Ramos (cell line): ENCODE results near the gene TNS2.
"Not testable (repeated sequence)": the region's sequence is repeated elsewhere in the genome, so short reads cannot be mapped to it uniquely, and the experiment has no call there.

Experiments
- in situ Hi-C: fragments of 300-500 bp; cut with MboI; formaldehyde crosslinking; loops from one replicate; pipeline ENCODE4 v1.14.3; 2022; ENCODE audit warnings: low sequenced_read_pairs; ENCODE audit not compliant: unreplicated experiment

TNS2 gene, protein sequence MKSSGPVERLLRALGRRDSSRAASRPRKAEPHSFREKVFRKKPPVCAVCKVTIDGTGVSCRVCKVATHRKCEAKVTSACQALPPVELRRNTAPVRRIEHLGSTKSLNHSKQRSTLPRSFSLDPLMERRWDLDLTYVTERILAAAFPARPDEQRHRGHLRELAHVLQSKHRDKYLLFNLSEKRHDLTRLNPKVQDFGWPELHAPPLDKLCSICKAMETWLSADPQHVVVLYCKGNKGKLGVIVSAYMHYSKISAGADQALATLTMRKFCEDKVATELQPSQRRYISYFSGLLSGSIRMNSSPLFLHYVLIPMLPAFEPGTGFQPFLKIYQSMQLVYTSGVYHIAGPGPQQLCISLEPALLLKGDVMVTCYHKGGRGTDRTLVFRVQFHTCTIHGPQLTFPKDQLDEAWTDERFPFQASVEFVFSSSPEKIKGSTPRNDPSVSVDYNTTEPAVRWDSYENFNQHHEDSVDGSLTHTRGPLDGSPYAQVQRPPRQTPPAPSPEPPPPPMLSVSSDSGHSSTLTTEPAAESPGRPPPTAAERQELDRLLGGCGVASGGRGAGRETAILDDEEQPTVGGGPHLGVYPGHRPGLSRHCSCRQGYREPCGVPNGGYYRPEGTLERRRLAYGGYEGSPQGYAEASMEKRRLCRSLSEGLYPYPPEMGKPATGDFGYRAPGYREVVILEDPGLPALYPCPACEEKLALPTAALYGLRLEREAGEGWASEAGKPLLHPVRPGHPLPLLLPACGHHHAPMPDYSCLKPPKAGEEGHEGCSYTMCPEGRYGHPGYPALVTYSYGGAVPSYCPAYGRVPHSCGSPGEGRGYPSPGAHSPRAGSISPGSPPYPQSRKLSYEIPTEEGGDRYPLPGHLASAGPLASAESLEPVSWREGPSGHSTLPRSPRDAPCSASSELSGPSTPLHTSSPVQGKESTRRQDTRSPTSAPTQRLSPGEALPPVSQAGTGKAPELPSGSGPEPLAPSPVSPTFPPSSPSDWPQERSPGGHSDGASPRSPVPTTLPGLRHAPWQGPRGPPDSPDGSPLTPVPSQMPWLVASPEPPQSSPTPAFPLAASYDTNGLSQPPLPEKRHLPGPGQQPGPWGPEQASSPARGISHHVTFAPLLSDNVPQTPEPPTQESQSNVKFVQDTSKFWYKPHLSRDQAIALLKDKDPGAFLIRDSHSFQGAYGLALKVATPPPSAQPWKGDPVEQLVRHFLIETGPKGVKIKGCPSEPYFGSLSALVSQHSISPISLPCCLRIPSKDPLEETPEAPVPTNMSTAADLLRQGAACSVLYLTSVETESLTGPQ (N-terminal part only)

DNA sequence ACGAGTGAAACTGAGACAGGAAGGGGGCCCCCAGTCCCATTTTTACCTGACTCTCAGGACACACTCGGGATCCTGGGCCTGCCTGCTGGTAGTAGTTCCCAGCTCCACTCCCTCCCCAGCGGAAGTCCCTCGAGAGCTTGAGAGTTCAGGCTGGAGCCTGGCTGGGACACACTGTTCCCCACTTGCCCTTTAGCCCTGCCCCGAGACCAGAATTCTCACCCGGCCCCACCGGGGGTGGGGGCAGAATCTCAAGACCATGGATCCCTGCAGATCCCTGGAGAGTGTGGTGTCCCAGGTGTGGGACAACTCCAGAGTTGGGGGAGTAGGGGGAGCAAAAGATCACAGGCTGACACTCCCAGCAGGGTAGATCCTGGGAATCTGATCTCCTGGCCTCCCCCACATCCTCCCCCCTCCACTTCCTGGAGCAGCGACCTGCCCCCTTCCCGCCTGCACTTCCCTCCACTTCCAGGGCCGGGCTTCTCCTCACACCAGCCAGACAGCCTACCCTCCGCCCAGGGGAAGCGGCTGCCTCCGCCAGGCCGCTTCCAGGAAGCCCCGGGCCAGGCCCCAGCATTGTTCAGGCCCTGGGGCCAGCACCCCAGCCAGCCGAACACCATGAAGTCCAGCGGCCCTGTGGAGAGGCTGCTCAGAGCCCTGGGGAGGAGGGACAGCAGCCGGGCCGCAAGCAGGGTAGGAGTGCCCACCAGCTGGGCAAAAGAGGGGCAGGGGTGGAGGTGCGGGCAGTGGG lies at the start of gene TNS2:
TNS2 (plus strand) TSS at position 495 of the 748 bp plus-strand sequence; CDS start at position 616, 121 bp downstream.
- in situ Hi-C loops, result no loop called here

DNA sequence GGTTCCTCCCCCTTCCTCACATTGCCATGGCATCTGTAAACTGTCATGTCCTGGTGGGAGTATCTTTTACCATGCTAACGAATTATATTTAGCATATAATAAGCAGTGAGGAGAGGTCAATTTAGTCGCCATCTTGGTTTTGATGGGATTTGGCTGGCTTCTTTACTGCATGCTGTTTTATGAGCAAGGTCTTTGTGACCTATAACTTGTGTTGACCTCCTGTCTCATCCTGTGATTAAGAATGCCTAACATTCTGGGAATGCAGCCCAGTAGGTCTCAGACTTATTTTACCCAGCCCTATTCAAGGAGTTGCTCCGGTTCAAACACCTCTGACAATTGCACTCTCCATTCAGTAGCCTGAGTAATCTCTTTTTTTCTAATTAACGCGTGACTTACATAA lies 45.7 kb upstream of the TNS2 start:
- in situ Hi-C loops, result no loop called here

DNA sequence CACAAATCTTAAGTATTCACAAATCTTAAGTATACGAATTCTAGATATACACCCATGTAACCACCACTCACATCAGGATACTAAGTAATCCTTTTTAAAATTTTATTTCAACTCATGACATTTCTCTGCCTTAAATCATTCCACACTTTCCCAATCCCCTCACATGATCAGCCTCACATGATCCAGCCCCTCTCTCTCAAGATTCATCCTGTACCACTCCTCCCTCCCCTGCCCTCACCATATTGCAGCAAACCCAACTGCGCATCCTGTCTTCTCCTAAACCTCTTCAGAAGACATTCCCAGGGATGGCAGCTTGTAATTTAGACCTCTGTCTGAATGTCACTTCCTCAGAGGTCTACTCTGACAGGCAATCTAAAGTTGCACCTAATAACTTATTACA lies 45.3 kb upstream of the TNS2 start:
- in situ Hi-C loops, result no loop called here

DNA sequence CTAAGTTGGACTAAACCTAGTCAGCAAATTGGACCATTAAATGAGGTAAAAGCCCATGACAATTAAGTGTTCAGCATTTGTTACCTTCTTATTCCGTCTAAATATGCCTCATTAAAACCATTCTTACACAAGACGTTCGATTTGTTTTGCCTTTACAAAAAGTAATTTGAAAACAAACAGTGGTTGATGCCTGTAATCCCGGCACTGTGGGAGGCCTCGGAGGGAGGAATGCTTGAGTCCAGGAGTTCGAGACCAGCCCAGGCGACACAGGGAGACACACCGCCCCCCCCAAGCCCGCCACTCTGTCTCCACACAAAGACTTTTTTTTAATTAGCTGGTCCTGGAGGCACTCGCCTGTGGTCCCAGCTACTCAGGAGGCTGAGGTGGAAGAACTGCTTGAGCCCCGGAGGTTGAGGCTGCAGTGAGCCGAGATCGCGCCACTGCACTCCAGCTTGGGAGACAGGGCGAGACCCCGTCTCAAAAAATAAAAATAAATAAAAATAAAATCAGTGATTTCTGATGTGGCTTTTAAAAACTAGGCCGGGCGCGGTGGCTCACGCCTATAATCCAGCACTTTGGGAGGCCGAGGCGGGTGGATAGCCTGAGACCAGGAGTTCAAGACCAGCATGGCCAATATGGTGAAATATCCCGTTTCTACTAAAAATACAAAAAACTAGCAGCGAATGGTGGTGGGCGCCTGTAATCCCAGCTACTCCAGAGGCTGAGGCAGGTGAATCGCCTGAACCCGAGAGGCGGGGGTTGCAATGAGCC lies 44.5 kb upstream of the TNS2 start:
- in situ Hi-C loops, result no loop called here

DNA sequence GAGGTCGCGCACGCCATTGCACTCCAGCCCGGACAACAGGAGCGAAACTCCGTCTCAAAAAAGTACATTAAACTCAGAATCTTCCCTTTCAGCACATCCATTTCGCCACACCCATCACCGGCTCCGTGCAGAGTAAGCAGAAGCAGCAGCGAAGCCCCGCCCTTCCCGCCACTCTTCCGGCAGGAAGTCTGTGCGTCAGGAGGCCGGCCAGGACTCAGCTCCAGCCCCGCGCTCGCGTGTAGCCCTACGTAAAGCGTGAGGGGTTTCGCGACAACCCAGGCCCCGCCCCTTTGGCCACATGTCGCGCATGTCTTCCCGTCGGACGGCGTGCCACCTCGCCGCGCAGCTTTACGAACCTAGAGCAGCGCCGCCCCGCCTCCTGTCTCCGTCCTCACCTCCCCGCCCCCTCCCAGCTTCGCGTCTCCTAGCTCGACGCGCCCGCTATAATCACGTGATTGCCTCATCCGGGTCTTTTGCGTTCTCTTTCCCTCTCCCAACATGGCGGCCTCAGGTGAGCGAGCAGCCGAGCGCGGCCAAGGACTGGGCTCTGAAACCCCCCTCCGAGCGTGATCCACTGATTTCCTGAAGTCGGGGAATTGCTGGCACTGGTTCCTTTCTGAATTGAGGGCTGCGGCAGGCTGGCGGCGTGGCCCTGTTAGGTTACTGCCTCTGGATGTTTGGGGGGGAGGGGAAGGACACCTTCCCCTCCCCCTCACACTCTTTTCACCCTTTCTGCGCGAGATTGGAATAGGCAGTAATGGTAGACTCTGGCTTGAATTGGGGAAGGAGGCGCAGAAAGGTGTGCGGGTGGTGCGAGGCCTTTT lies 43.7 kb upstream of the TNS2 start, which contains the start of gene EIF4B:
EIF4B (plus strand) TSS at position 471 of the 824 bp plus-strand sequence; CDS start at position 499, 28 bp downstream.
- in situ Hi-C loops, result no loop called here

DNA sequence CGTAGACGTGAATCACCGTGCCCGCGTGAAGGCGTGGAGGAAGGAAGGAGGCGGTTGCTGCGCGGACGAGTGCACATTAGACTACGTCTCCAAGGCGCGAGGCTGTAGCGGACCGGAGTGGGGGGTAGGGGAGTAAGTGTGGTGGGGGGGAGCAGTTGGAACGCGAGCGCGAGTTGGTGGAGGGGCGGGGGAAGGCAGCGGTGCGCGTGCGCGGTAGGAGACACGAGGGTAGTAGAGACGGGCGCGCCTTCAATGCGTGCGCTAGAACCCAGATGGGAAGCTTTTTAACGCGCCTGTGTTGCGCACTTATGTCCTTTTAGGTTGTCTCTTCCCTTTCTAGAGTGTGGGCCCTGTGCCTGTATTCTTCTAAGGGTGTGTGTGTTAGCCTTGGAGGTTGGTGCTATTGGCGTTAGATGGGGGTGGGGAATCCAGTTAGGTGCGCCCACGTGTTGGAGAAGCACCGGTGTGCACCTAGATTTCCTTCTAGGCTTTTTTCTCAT lies 43.0 kb upstream of the TNS2 start:
- in situ Hi-C loops, result no loop called here

DNA sequence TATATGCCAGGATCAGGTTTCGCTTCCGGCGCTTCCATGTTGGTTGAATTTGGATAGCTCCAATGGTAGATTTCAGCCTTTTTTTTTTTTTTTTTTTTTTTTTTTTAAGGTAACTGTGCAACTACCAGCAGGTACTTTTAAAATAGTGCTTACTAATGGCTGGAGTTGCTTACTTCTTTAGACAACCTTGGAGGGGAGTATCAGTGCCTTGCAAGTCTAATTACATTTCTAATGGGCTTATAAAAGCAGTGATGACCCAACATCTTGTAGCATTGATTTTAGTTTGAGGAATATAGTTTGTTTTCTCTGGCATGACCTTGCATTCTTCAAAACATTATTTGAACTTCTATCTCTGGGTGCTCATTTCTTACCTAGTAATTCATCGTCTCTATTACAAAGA lies 42.5 kb upstream of the TNS2 start:
- in situ Hi-C loops, result no loop called here

DNA sequence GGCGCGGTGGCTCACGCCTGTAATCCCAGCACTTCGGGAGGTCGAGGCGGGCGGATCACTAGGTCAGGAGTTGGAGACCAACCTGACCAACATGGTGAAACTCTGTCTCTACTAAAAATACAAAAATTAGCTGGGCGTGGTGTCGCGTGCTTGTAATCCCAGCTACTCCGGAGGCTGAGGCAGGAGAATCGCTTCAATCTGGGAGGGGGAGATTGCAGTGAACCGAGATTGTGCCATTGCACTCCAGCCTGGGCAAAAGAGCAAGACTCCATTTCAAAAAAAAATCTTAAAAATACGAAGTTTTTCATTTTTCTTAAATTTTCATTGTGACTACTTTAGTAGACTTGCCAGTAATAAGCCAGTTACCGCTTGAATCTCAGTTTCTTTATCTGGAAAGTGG lies 41.1 kb upstream of the TNS2 start:
- in situ Hi-C loops, result not testable (repeated sequence)

DNA sequence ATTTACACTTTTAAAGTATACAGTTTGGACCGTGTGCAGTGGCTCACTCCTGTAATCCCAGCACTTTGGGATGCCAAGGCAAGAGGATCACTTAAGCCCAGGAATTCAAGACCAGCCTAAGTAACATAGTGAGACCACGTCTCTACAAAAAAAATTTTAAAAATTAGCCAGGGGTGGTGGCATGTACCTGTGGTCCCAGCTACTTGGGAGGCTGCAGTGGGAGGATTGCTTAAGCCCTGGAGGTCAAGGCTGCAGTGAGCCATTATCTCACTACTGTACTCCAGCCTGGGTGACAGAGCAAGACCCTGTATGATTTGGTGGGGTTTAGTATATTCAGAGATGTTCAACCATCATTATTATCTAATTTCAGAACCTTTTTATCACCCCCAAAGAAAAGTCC lies 38.9 kb upstream of the TNS2 start:
- in situ Hi-C loops, result no loop called here

DNA sequence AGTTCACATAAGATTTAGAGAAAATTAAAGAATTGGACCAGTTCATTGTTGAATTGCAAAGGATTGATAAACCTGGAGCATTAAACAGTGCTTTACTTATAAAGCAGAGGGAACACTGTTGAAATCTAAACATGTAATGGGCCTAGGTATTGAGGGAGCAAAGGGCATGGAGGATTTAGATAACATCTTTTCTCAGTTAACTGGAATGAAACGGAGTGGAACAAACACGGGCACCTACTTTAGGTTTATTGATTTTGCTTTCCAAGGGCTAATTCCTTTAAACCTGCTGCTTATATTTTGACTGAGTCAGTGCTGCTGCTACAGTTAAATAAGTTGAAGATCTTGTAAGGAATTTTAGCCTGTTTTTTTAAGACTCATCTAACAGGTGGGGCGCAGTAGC lies 38.0 kb upstream of the TNS2 start:
- in situ Hi-C loops, result no loop called here

DNA sequence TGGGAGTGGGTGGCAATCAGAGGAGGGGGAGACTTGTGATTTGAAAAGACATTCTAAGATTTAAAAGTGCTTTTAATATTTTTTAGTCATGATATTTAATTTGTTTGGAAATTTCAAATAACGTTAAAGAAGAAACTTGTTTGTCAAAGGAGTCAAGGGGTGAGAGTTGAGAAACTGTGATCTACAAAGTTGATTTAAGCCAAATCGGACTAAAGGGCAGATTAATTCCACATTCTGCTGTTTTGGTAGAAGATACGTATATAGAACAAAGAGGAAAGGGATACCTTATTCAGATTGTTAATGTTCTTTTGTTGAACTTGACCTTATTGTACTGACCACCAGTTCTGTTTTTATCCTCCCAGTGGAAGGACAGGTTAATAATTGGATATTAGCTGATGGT lies 36.9 kb upstream of the TNS2 start:
- in situ Hi-C loops, result no loop called here

DNA sequence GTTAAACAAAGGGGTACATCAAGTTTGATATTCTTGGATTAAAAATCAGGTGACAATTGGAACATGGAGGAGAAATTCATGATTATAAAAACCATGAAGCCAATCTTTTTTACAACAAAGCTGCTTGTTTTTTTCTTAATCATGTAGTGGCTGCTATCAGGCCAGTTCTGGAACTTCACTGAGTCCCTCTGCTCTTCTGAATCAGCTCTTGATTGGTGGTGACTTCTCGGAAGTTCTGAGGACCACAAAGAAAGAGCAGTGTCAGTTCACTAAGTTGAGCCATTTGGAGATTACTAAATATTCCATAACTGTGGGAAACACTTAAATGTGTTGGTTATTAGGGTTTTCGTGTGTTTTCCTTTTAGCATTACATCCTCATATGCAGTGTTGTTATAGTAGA lies 35.2 kb upstream of the TNS2 start:
- in situ Hi-C loops, result no loop called here

DNA sequence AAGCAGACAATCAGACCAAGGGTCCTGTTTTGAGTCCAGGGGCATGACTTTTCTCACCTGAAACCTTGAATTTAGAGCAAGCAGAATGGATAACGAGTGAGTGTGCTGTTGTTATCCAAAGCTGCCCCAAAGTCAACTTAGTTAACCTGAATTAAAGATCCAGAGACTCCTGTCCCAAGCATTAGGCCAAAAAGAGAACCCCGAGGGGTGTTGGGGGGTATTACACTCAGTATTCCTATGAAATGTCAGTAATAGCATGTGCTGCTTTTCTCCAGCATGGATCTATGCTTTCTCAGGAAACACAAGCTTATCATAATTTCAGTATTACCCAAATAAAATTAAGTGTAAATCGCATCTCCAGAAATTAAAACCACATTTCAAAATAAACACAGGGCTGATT lies 24.6 kb upstream of the TNS2 start:
- in situ Hi-C loops, result no loop called here

DNA sequence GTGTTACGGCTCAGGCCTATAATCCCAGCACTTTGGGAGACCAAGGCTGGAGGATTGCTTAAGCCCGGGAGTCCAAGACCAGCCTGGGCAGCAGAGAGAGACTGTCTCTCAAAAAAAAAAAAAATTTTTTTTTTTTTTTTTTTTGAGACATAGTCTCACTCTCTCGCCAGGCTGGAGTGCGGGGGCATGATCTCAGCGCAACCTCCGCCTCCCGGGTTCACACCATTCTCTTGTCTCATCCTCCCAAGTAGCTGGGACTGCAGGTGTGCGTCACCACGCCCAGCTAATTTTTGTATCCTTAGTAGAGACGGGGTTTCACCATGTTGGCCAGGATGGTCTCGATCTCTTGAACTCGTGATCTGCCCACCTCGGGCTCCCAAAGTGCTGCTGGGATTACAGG lies 22.9 kb upstream of the TNS2 start:
- in situ Hi-C loops, result not testable (repeated sequence)

DNA sequence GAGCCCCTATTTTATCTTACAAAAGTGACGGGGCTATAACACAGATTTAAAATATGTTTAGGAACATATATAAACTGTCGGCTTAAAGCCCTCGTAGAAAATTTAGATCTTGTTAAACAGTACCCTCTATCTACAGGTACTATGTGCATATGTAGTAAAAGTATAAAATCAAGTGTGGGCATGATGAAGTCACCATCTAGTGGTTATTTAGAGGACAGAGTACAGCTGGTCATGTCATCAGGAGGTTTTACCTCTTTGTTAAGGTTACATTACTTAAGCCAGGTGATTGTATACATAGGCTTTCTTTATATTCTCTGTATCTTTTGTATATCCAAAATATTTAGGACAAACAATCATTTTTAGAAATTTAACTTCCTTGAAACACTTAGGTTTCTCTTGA lies 18.2 kb upstream of the TNS2 start:
- in situ Hi-C loops, result no loop called here

DNA sequence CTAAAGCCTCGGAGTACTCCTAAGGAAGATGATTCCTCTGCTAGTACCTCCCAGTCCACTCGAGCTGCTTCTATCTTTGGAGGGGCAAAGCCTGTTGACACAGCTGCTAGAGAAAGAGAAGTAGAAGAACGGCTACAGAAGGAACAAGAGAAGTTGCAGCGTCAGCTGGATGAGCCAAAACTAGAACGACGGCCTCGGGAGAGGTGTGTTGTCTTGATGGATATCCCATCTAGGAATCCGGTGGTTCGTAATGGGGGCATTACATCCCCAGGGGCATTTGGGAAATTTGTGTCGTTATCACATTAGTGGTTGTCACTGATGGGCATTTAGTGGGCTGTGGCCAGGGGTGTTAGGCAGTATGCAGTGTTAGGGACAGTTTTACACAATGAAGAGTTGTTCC lies 16.0 kb upstream of the TNS2 start:
- in situ Hi-C loops, result not testable (repeated sequence)

DNA sequence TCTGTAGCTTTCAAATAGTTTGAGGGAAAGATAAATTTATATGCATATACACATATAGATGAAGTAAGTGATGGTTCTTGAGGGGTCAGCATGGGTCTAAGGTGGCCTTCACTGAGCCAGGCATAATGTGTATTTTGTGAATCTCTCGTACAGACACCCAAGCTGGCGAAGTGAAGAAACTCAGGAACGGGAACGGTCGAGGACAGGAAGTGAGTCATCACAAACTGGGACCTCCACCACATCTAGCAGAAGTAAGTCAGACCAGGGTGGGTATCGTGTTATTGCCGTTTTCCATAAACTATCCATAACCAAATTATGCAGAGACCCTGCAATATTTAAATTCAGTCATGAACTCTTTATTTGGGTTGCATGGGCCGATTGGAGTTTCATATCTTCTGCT lies 15.4 kb upstream of the TNS2 start:
- in situ Hi-C loops, result no loop called here

DNA sequence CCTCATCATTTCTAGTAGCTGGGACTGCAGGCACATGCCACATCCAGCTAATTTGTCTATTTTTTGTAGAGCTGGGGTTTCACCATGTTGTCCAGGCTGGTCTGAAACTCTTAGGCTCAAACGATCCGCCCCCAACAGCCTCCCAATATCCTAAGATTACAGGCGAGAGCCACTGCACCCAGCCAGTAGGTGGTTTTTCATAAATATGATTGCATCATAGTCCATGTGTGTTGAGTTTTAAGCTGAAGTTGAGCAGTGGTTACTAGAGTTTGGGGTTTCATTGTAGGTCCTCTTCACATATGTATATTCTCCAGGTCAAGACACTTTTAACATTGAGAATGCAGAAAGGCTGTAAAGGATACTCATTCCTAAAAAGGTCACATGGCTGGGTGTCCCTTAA lies 13.1 kb upstream of the TNS2 start:
- in situ Hi-C loops, result no loop called here
